ENCODE results near the gene WDR73.

DNA sequence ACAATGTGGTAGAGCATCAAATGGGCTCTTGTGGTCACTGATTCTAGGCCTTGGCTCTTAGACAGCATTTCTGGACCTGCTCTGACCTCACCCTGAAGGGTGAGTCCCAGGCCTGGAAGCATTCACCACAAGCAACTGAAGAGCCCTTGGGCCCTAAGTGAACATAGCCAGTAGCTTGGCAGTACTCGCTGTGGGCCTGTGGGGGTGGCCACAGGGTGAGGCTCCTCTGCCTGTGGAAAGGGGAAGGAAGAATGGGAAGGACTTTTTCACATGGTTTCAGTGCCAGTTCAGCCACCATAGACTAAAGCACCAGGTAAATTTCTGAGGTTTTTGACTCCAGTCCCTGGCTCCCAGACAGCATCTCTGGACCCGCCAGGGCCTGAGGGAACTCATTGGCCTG, 58.4 kb downstream of the WDR73 start:
- TF ChIP-seq POLR2A (IDR thresholded peaks at IDR 0.05; ENCODE audit: low read depth, low read length): no peak
- no peak for TF ChIP-seq POLR2AphosphoS5 (IDR thresholded peaks at IDR 0.05; ENCODE audit: low read depth, low read length)
- no peak for TF ChIP-seq SPI1 (IDR thresholded peaks at IDR 0.05; ENCODE audit: low read depth, low read length)
- no peak for TF ChIP-seq TAF1 (IDR thresholded peaks at IDR 0.05; ENCODE audit: low read depth, low read length)
- no peak for TF ChIP-seq POU2F2 (IDR thresholded peaks at IDR 0.05; ENCODE audit: low read depth, low read length)
- no peak for TF ChIP-seq PAX5 (IDR thresholded peaks at IDR 0.05; ENCODE audit: insufficient read depth, low read length, severe bottlenecking)

All from GM12891 (cell line).